Colonic mucosa (tissue), 4 donors: ENCODE results near the gene ORAI3. TPM values are rescaled to one million over a fixed set of nuclear protein-coding genes. Genes with fewer than 3 reads are reported as not detected.

Source experiments
- DNase-seq: peaks from one replicate; pipeline ENCODE4 v3.0.0-alpha.2; 2020
- H3K27ac ChIP-seq: fragments of 200-600 bp; one replicate; pipeline ENCODE4 v1.8.0; 2021
- H3K27me3 ChIP-seq: fragments of 200-600 bp; one replicate; pipeline ENCODE4 v1.8.0; 2021
- H3K36me3 ChIP-seq: fragments of 200-600 bp; one replicate; pipeline ENCODE4 v1.8.0; 2021
- H3K4me1 ChIP-seq: fragments of 200-600 bp; one replicate; pipeline ENCODE4 v1.8.0; 2021; ENCODE audit warnings: mild to moderate bottlenecking
- H3K4me3 ChIP-seq: fragments of 200-600 bp; one replicate; pipeline ENCODE4 v1.8.0; 2021
- H3K9ac ChIP-seq, 2 donors: one replicate each; pipeline ENCODE4 v1.7.0; 2013; ENCODE audit warnings: control low read depth in 2 of 2, low read depth in 2 of 2, low read length in 2 of 2
- H3K9me3 ChIP-seq: fragments of 200-600 bp; one replicate; pipeline ENCODE4 v1.8.0; 2021
- intact Hi-C: fragments of 100-400 bp; cut with DNase I; formaldehyde crosslinking; loops from one replicate; pipeline ENCODE4 v1.14.1; 2022
- total RNA-seq, 2 donors: library from RNA; stranded (reverse); fragmentation: NEBNext Ultra II Directional in 1 of 2; extraction: Animal tissue kit (Norgen Biotek cat#: 25700) in 1 of 2; gene quantifications; one replicate each; pipeline ENCODE4 v1.2.1, GENCODE V29; 2021
- TF ChIP-seq, protein P1 (sequence below): fragments of 200-600 bp; IDR thresholded peaks from one replicate; pipeline ENCODE4 v1.8.0; 2022; ENCODE audit warnings: antibody characterized with exemption, mild to moderate bottlenecking
- donor health status: healthy.
- donor health status: DM: no; HTN: no; CAD: no.
- donor health status: DM: no; HTN: no; CAD: no.

ORAI3 gene
- total RNA-seq, 2 donors from 2014 or later: 14.3 to 22.1 TPM

DNA sequence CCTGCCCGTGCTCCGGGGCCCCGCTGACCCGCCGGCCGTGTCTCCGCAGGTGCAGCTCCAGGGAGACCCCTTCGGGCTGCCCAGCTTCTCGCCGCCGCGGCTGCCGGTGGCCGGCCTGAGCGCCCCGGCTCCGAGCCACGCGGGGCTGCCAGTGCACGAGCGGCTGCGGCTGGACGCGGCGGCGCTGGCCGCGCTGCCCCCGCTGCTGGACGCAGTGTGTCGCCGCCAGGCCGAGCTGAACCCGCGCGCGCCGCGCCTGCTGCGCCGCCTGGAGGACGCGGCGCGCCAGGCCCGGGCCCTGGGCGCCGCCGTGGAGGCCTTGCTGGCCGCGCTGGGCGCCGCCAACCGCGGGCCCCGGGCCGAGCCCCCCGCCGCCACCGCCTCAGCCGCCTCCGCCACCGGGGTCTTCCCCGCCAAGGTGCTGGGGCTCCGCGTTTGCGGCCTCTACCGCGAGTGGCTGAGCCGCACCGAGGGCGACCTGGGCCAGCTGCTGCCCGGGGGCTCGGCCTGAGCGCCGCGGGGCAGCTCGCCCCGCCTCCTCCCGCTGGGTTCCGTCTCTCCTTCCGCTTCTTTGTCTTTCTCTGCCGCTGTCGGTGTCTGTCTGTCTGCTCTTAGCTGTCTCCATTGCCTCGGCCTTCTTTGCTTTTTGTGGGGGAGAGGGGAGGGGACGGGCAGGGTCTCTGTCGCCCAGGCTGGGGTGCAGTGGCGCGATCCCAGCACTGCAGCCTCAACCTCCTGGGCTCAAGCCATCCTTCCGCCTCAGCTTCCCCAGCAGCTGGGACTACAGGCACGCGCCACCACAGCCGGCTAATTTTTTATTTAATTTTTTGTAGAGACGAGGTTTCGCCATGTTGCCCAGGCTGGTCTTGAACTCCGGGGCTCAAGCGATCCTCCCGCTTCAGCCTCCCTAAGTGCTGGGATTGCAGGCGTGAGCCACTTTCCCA is 46.6 kb upstream of the ORAI3 start:
- Histone ChIP-seq H3K36me3 (no peaks in the 10 kb centered on the region), H3K27me3 (no peaks in the 10 kb centered on the region), H3K9me3 (no peaks in the 10 kb centered on the region), H3K4me1 (peaks cover under 1% of the 10 kb centered on the region), H3K27ac (peak overlapping the region; percentile 84), H3K9ac (peak overlapping the region; percentile 71 to 90), H3K4me3 (peak overlapping the region; percentile 55)
- intact Hi-C loops: loop anchor here (5.0 to 10.0 kb wide), 2 partner anchors 55 to 198 kb away; no protein-coding TSS in a partner anchor
- TF ChIP-seq, protein P1, sequence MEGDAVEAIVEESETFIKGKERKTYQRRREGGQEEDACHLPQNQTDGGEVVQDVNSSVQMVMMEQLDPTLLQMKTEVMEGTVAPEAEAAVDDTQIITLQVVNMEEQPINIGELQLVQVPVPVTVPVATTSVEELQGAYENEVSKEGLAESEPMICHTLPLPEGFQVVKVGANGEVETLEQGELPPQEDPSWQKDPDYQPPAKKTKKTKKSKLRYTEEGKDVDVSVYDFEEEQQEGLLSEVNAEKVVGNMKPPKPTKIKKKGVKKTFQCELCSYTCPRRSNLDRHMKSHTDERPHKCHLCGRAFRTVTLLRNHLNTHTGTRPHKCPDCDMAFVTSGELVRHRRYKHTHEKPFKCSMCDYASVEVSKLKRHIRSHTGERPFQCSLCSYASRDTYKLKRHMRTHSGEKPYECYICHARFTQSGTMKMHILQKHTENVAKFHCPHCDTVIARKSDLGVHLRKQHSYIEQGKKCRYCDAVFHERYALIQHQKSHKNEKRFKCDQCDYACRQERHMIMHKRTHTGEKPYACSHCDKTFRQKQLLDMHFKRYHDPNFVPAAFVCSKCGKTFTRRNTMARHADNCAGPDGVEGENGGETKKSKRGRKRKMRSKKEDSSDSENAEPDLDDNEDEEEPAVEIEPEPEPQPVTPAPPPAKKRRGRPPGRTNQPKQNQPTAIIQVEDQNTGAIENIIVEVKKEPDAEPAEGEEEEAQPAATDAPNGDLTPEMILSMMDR: no peak
- peak; percentile 67 for DNase-seq

DNA sequence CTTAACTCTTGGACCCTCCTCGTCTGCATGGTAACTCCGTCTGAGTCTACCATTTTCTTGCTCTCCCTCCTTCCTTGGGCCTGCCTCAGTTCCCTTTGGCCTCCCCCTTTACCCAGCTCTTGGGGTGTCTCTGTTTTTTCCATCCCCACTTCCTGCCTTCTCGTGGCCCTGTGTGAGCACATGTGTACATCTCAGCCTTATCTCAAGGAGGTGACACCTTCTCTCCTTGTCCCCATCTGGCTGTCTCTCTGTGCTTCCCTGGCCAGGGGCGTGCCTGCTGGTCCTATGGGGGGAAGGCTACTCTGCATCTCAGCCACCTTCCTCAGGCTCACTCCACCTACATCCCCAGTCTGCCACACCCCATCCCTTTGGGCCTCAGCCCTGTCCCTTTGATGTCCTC is 45.9 kb upstream of the ORAI3 start:
- intact Hi-C loops: loop anchor here (5.0 to 10.0 kb wide), 2 partner anchors 56 to 198 kb away; no protein-coding TSS in a partner anchor
- Histone ChIP-seq H3K36me3 (no peaks in the 10 kb centered on the region), H3K9me3 (no peaks in the 10 kb centered on the region), H3K27ac (peak overlapping the region; percentile 84), H3K9ac (peak overlapping the region; percentile 61 to 90), H3K27me3 (no peaks in the 10 kb centered on the region), H3K4me1 (no peaks in the 10 kb centered on the region), H3K4me3 (peak overlapping the region; percentile 55)
- TF ChIP-seq, protein P1: no peak
- DNase-seq: no peak

DNA sequence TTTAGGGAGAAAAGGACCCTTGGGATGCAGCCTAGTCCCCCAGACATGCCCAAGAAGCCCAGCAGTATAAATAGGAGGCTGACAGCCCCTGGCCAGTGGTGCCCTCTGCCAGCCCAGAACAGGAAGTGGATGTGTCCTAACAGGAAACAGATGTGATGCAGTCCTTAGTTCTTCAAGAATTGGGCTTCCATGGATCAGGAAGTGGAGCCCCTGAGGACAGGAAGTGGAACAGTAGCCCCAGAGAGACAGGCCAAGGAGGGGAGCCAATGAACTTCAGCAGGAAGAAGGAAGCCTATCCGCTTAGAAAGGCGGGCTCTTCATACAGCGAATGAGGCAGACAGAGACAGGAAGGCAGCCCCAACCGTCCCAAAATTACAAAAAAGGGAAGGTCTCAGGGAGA is 45.3 kb upstream of the ORAI3 start:
- no peaks in the 10 kb centered on the region for H3K9me3 ChIP-seq
- H3K4me1 ChIP-seq: no peaks in the 10 kb centered on the region
- H3K27ac ChIP-seq: peak overlapping the region; percentile 16
- no peak for DNase-seq
- no peak overlapping the region for H3K4me3 ChIP-seq
- TF ChIP-seq, protein P1: no peak
- no peak overlapping the region for H3K9ac ChIP-seq
- no peaks in the 10 kb centered on the region for H3K36me3 ChIP-seq
- no peaks in the 10 kb centered on the region for H3K27me3 ChIP-seq
- intact Hi-C loops: loop anchor here (5.0 to 10.0 kb wide), 2 partner anchors 56 to 199 kb away; no protein-coding TSS in a partner anchor

DNA sequence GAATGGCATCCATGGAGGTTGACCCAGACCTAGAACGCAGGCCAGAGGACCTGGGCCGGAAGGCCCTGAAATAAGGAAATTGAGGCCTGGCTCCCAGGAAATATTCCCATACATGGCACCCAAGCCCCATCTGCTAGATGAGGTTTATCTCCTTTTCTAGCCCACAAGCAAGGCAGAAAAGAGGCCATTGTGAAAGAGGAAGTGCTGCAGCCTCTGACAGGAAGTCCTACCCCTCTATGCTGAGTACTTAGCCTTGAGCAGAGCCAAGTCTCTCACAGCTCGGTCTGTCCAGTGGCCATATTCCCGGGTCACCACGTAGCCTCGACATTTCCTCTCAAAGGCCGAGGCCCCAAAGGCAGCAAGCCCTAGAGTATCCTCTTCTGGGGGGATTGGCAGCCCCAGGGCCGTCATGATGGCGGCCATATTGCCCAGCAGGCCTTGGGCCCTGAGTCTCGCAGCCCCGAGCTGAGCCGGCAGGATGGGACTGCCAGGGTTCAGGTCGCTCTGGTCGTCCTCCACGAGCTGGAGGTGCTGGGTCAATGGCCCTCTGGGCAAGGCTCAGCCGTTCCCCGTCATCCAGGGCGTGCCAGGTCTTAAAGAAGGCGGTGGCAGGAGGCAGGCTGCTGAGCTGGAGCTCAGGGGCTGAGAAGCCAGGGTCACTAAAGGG is 44.6 kb upstream of the ORAI3 start:
- Histone ChIP-seq H3K36me3 (no peaks in the 10 kb centered on the region), H3K27ac (peak overlapping the region; percentile 16), H3K4me3 (no peak overlapping the region), H3K4me1 (no peaks in the 10 kb centered on the region), H3K27me3 (no peaks in the 10 kb centered on the region), H3K9ac (no peak overlapping the region), H3K9me3 (no peaks in the 10 kb centered on the region)
- DNase-seq: no peak
- intact Hi-C loops: loop anchor here (5.0 to 10.0 kb wide), 2 partner anchors 57 to 199 kb away; no protein-coding TSS in a partner anchor
- TF ChIP-seq, protein P1: no peak

DNA sequence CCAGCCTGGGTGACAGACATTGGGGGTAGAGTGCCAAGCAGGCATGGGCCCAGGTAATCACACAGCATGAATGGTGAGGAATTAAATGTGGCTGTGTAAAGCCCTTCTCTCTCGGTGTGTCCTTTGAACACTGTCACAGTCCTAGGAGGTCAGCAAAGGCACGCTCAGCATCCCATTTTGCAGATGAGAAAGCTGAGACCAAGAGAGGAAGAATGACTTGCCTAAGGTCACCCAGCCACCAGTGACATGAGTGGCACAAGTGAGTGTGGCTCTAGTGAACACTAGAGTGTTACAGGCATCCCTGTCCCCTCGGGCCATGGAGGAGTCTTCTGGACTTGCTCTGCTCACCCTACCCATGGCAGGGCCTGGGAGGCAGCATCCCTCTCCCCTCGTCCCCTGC is 41.8 kb upstream of the ORAI3 start:
- Histone ChIP-seq H3K9me3 (no peaks in the 10 kb centered on the region), H3K36me3 (no peaks in the 10 kb centered on the region), H3K9ac (no peak overlapping the region), H3K27me3 (no peaks in the 10 kb centered on the region), H3K27ac (no peak overlapping the region), H3K4me3 (no peak overlapping the region), H3K4me1 (no peaks in the 10 kb centered on the region)
- intact Hi-C loops: loop anchor here (10.0 kb wide), 1 partner anchor 202 kb away; no protein-coding TSS in a partner anchor
- no peak for DNase-seq
- TF ChIP-seq, protein P1: no peak
